ELR (cell line): ENCODE results near the gene PLXDC2.

Experiments used
- DNase-seq: peaks from one replicate; pipeline ENCODE4 v3.0.0-alpha.2; 2015; ENCODE audit warnings: low read depth

PLXDC2 gene

DNA sequence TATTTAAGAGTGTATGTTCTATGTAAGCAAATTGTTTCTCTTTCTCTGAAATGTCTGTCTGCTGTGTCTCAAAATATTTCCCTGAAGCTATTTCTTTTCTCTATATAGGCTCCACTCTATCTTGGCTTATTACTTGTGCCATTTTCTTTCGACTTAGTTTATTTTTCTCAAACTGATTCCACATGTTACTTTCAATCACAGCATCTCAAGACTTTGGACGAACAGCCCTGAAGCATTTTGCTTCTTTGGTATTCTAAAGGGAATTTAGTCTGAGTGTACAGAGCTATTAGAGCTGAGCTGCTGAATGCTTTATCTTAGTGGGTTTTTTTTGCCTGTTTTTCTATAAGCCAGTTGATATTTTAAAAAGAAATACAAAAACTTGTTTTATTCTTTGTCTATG lies 95.7 kb downstream of the PLXDC2 start:
- no peak for DNase-seq

DNA sequence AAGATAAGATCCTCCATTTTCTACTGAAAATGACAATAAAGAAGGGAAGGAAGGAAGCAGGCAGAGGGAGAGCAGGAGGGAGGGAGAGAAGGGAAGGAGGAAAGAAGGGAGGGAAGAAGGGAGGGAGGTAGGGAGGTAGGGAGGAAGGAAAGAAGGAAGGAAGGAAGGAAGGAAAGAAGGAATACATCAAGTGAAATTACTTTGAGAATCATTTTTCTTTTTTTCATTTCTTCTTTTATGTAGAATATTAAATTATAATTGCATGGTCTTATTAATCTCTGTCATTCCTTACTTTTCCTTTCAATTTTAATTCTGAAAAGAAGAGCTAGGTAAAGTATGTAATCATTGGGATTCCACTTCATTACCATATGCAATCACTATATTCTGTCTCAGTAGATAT lies 97.8 kb downstream of the PLXDC2 start:
- DNase-seq: no peak

DNA sequence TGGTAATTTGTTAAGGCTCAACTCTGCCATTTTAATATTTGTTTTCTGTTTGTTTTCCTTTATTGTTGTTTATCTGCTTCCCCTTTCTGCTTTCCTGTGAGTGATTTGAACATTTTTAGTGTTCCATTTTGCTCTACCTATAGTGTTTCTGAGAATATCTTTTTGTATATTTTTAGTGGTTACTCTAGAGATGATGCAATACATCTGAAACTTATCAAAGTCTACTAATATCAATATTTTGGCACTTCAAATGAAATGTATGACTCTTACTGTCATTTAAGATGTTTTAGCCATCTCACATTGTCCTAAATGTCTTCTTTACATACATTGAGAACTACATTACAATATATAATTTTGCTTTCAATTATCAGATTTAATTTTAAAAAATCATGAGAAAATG lies 98.9 kb downstream of the PLXDC2 start:
- DNase-seq: no peak

GRCh38 chr10:19915816-19916215 lies 99.6 kb downstream of the PLXDC2 start:
- no peak for DNase-seq

DNA sequence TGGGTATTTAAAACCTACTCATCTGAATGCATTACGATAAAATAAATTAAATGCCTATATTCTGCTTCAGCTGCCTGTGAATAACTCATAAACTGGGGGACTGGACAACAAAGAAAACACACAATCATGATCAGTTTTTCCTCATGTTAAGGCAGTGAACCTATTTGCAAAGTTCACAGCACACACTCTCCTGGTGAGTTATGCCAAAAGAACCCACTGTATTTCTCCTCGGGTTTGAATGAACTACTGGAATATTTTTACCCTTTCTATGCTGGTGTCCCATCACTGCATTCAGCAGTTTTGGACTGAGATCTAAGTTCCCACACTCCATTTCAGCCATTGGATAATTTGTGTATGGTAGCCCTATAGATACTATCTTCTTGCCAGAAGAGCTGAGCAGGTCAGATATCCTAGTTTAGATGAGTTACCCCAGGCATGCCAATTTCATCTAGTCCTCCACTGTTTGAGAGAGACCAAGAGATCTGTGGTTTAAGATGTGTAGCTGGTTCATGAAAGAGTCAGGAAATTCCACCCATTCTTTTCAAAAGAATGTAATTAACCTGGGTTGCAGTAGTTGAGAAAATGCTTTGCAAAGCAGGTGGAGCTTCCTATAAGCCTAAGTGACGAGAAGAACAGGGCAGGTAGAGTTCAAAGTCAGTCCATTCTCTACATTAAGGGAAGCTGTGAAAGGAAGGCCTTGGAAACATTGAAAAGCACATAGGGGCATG lies 101.7 kb downstream of the PLXDC2 start:
- no peak for DNase-seq

DNA sequence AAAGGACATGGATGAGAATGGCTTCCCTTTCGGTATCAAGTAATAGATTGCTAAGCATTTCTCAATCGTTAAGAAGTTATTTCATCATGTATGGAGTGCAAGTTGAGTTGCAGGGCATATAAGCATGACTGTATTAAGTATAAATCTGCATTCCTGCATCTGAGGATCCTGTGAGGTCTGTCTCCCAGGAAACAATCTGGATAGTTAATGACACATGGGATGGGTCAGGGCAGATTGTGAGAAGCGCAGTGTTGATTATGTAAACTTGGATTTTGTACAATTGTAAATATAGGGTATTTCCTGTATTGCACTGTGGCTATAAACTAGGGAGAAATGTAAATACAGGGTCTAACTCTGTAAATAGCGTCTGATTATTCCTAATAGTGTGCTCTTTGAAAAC lies 102.6 kb downstream of the PLXDC2 start:
- DNase-seq: no peak

GRCh38 chr10:19919671-19920070 lies 103.4 kb downstream of the PLXDC2 start:
- DNase-seq: no peak

- no peak for DNase-seq
These were observed 104.0 kb downstream of the PLXDC2 start for GRCh38 chr10:19920075-19920726.

DNA sequence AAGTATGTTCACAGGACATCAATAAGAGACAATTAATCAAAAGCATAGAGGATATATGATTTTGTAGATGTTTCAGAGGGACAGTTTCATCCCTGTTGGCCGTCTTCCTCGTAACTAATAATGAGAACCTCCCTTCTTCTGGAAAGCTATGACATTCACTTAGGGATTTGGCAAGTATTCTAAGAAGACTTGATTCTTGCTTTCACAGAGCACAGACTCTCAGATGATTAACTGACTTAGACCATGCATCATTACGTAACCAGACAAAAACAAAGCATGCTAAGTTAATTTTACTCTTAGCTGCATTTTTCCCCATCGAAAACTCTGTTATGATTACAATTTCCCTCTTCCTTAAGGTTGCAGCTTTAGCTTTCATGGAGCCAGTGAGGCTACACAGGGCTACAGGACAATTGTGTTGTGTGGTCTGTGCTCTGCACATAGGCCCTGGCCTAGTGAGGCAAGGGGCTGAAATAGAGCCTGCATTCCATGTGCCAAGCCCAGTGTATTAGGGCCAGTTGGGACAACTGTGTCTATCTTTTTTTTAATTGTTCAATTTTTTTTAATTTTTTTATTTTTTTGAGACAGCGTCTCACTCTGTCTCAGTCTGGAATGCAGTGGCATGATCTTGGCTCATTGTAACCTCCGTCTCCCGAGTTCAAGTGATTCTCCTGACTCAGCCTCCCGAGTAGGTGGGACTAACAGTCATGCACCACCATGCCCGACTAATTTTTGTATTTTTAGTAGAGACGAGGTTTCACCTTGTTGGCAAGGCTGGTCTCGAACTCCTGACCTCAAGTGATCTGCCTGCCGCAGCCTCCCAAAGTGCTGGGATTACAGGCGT lies 105.3 kb downstream of the PLXDC2 start:
- no peak for DNase-seq

GRCh38 chr10:19922236-19922963 lies 106.2 kb downstream of the PLXDC2 start:
- DNase-seq: no peak

GRCh38 chr10:19925064-19925463 lies 108.8 kb downstream of the PLXDC2 start:
- no peak for DNase-seq

GRCh38 chr10:19928936-19929335 lies 112.7 kb downstream of the PLXDC2 start:
- no peak for DNase-seq

- DNase-seq: no peak
These were observed 113.4 kb downstream of the PLXDC2 start for GRCh38 chr10:19929506-19930140.

- no peak for DNase-seq
These were observed 115.0 kb downstream of the PLXDC2 start for GRCh38 chr10:19930936-19931893.

- no peak for DNase-seq
These were observed 115.8 kb downstream of the PLXDC2 start for GRCh38 chr10:19931894-19932590.

DNA sequence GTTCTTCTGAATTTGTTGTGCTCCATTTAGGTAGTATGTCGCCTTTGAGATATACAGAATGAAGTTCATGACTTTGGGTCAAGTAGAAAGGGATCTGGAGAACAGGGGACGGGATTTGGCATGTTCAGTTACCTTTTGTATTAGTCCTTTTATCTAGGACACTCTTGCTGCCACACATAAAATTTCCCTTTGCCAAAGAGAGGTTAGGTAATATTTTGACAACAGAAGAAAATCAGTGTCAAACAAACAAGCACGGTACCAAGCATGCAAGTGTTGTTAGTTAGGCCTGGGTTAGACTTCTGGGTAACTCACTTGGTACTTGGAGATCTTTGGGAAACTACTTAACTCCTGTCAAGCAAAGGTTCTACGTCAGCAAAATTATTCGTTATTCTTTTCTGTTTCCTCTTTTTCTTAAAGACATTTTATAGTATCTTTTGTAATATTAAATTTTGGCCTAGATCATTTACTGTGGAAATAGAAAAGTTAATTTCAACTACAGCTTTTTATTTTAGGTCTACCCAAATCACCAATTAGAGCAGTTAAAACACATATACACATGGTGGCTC lies 116.7 kb downstream of the PLXDC2 start:
- DNase-seq: no peak

GRCh38 chr10:19933772-19934171 lies 117.5 kb downstream of the PLXDC2 start:
- no peak for DNase-seq

- no peak for DNase-seq
These were observed 118.9 kb downstream of the PLXDC2 start for GRCh38 chr10:19935176-19935575.

DNA sequence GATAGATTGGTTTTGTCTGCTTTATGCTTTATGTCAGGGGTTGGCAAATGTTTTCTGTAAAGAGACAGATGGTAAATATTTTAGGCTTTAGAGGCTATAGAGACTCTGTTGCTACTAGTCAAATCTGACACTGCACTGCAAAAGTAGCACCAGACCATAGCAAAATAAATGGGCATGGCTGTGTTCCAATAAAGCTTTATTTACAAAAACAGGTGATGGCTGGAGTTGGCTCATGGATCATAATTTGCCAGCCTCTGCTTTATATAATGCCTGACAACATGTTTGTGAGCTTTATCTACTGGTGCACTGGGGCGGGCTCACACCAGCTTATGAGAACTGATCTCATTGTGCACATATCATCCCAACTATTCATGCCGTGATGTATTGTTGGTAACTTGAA lies 120.1 kb downstream of the PLXDC2 start:
- DNase-seq: no peak

GRCh38 chr10:19937989-19938388 lies 121.8 kb downstream of the PLXDC2 start:
- DNase-seq: no peak
